Karpas-422 (cell line): Measurements from ENCODE around the gene CDC23. TPM values are rescaled to one million over a fixed set of nuclear protein-coding genes. Genes with fewer than 3 reads are reported as not detected.
"Not testable (repeated sequence)": the region's sequence is repeated elsewhere in the genome, so short reads cannot be mapped to it uniquely, and the experiment has no call there.

ENCODE experiments used
- DNase-seq: peaks from one replicate; pipeline ENCODE4 v3.0.0-alpha.2; 2015
- H2AFZ ChIP-seq: fragments of 200-600 bp; sonication (generic); 2 replicates; pipeline ENCODE4 v1.6.1; 2014; ENCODE audit warnings: antibody characterized with exemption, low read length, mixed read lengths
- H3K27ac ChIP-seq: fragments of 200-600 bp; sonication (generic); 2 replicates; pipeline ENCODE4 v1.5.1; 2014; ENCODE audit warnings: mild to moderate bottlenecking, low read length, moderate library complexity
- H3K27me3 ChIP-seq: fragments of 200-600 bp; sonication (generic); 2 replicates; pipeline ENCODE4 v1.6.1; 2014; ENCODE audit warnings: low read length, mixed read lengths
- H3K36me3 ChIP-seq: fragments of 200-600 bp; sonication (generic); 2 replicates; pipeline ENCODE4 v1.6.1; 2014; ENCODE audit warnings: low read length, mixed read lengths; ENCODE audit not compliant: insufficient read depth
- H3K4me1 ChIP-seq: fragments of 200-600 bp; sonication (generic); 2 replicates; pipeline ENCODE4 v1.6.1; 2014; ENCODE audit warnings: mild to moderate bottlenecking, low read length, mixed read lengths
- H3K4me2 ChIP-seq: fragments of 200-600 bp; sonication (generic); 2 replicates; pipeline ENCODE4 v1.6.1; 2014; ENCODE audit warnings: low read length, low read depth, mild to moderate bottlenecking; ENCODE audit not compliant: poor library complexity, severe bottlenecking
- H3K4me3 ChIP-seq: fragments of 200-600 bp; sonication (generic); 2 replicates; pipeline ENCODE4 v1.5.1; 2014; ENCODE audit warnings: mild to moderate bottlenecking, antibody characterized with exemption, low read length, mixed read lengths
- H3K79me2 ChIP-seq: fragments of 200-600 bp; sonication (generic); 2 replicates; pipeline ENCODE4 v1.6.1; 2014; ENCODE audit warnings: mild to moderate bottlenecking, low read length, mixed read lengths
- H3K9ac ChIP-seq: fragments of 200-600 bp; sonication (generic); 2 replicates; pipeline ENCODE4 v1.6.0; 2014; ENCODE audit warnings: low read length
- H3K9me2 ChIP-seq: fragments of 200-600 bp; sonication (generic), shearing (Covaris generic); replicated peaks from 2 replicates; pipeline ENCODE4 v1.6.0; 2014; ENCODE audit warnings: mild to moderate bottlenecking, low read length, moderate library complexity; ENCODE audit not compliant: insufficient read depth
- H3K9me3 ChIP-seq: fragments of 300-700, 200-600 bp; sonication (generic); 2 replicates; pipeline ENCODE4 v1.6.1; 2014; ENCODE audit warnings: low read length, mixed read lengths
- H4K20me1 ChIP-seq: fragments of 200-600 bp; sonication (generic); 2 replicates; pipeline ENCODE4 v1.6.1; 2014; ENCODE audit warnings: mild to moderate bottlenecking, antibody characterized with exemption, low read length, low read depth; ENCODE audit not compliant: insufficient read depth
- total RNA-seq: library from RNA; depleted of rRNA; stranded (reverse); fragments of >200 nt; shearing (Covaris generic); gene quantifications from 2 replicates; pipeline ENCODE4 v1.2.3, GENCODE V29; 2014; ENCODE audit warnings: low replicate concordance

The CDC23 gene
- total RNA-seq, 1 experiment from 2014 or later = 24.0 TPM

- no peaks in the 10 kb centered on the region for H3K9me3 ChIP-seq
- H3K4me3 ChIP-seq = no peak overlapping the region
- H3K4me1 ChIP-seq = no peaks in the 10 kb centered on the region
- no peaks in the 10 kb centered on the region for H3K9me2 ChIP-seq
- no peak overlapping the region for H2AFZ ChIP-seq
- H3K27ac ChIP-seq = no peak overlapping the region
- DNase-seq = no peak
- H3K9ac ChIP-seq = no peak overlapping the region
- no peaks in the 10 kb centered on the region for H3K36me3 ChIP-seq
- no peaks in the 10 kb centered on the region for H3K79me2 ChIP-seq
- H4K20me1 ChIP-seq = no peaks in the 10 kb centered on the region
- H3K4me2 ChIP-seq = no peak overlapping the region
- H3K27me3 ChIP-seq = no peaks in the 10 kb centered on the region
These were observed 17.1 kb upstream of the CDC23 start for GRCh38 chr5:138230261-138230660.

DNA sequence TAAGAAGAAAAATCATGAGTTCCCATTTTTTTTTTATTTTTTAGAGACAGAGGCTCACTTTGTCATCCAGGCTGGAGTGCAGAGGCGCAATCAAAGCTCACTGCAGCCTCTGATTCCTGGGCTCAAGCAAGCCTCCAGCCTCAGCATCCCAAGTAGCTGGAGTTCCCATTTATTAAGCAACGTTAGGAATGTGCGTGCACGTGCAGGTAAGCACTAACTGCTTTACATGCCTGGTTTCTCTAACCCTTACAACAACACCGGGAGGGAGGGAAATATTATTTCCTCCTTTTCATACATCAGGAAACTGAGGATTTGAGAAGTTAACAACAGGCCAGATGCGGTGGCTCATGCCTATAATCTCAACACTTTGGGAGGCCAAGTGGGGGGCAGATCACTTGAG lies 16.3 kb upstream of the CDC23 start:
- Histone ChIP-seq H3K79me2 (no peaks in the 10 kb centered on the region), H3K9me3 (no peaks in the 10 kb centered on the region), H4K20me1 (no peaks in the 10 kb centered on the region), H3K36me3 (no peaks in the 10 kb centered on the region), H3K9me2 (no peaks in the 10 kb centered on the region), H3K4me1 (no peaks in the 10 kb centered on the region), H3K27me3 (no peaks in the 10 kb centered on the region), H3K9ac (no peak overlapping the region), H3K4me3 (no peak overlapping the region), H2AFZ (no peak overlapping the region), H3K4me2 (no peak overlapping the region), H3K27ac (no peak overlapping the region)
- DNase-seq = no peak

DNA sequence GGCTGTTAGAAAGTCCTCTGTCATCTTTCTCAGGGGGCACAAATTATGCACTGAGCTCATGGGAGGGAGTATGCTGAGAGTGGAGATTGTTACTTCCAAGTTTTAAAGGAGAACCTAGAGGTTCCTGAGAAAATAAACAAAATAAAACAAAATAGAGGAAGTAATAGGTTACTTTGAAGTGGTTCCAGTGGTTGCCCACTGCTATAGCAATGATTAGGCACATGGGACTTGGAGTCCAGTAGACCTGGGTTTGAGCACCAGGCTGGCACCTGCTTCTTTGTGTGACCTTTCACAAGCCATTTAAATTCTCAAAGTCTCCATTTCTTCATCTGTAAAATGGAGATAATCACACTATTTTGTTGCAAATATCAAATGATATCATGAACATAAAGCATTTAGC lies 13.8 kb upstream of the CDC23 start:
- Histone ChIP-seq H3K9ac (no peak overlapping the region), H3K4me2 (no peak overlapping the region), H3K4me3 (no peak overlapping the region), H3K4me1 (no peaks in the 10 kb centered on the region), H3K79me2 (no peaks in the 10 kb centered on the region), H4K20me1 (no peaks in the 10 kb centered on the region), H3K9me3 (no peaks in the 10 kb centered on the region), H2AFZ (no peak overlapping the region), H3K27me3 (no peaks in the 10 kb centered on the region), H3K9me2 (no peaks in the 10 kb centered on the region), H3K27ac (no peak overlapping the region), H3K36me3 (no peaks in the 10 kb centered on the region)
- DNase-seq = no peak

- no peak overlapping the region for H3K4me2 ChIP-seq
- no peak overlapping the region for H2AFZ ChIP-seq
- no peaks in the 10 kb centered on the region for H3K9me3 ChIP-seq
- H3K4me1 ChIP-seq = no peaks in the 10 kb centered on the region
- H3K27me3 ChIP-seq = no peaks in the 10 kb centered on the region
- H3K9ac ChIP-seq = no peak overlapping the region
- no peaks in the 10 kb centered on the region for H3K79me2 ChIP-seq
- no peak overlapping the region for H3K27ac ChIP-seq
- H4K20me1 ChIP-seq = no peaks in the 10 kb centered on the region
- no peaks in the 10 kb centered on the region for H3K36me3 ChIP-seq
- no peaks in the 10 kb centered on the region for H3K9me2 ChIP-seq
- no peak for DNase-seq
- no peak overlapping the region for H3K4me3 ChIP-seq
These were observed 11.6 kb upstream of the CDC23 start for GRCh38 chr5:138224712-138225111.

GRCh38 chr5:138223532-138223931 lies 10.4 kb upstream of the CDC23 start:
- no peak overlapping the region for H3K27ac ChIP-seq
- DNase-seq = no peak
- H3K9me2 ChIP-seq = no peaks in the 10 kb centered on the region
- no peaks in the 10 kb centered on the region for H3K4me1 ChIP-seq
- no peak overlapping the region for H3K9ac ChIP-seq
- H3K79me2 ChIP-seq = no peaks in the 10 kb centered on the region
- no peaks in the 10 kb centered on the region for H3K9me3 ChIP-seq
- H3K36me3 ChIP-seq = no peaks in the 10 kb centered on the region
- H3K4me3 ChIP-seq = no peak overlapping the region
- H3K27me3 ChIP-seq = no peaks in the 10 kb centered on the region
- no peaks in the 10 kb centered on the region for H4K20me1 ChIP-seq
- H2AFZ ChIP-seq = no peak overlapping the region
- H3K4me2 ChIP-seq = no peak overlapping the region

DNA sequence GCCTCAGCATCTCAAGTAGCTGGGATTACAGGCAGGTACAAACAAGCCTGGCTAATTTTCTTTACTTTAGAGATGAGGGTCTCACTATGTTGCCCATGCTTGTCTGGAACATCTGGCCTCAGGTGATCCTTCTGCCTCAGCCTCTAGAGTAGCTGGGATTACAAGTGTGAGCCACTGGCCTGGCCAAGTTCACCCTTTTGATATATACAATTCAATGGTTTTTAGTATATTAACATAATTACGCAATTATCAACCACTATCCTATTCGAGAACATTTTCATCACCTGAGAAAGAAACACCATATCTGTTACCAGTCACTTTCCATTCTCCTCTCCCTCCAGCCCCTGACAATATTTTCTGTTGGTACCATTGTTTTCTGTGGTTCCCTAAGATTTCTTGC lies 3.7 kb upstream of the CDC23 start:
- Histone ChIP-seq H3K9me3 (no peaks in the 10 kb centered on the region), H3K79me2 (peaks cover 13% of the 10 kb centered on the region), H3K4me2 (no peak overlapping the region), H3K4me1 (peaks cover 12% of the 10 kb centered on the region), H3K9ac (no peak overlapping the region), H3K27me3 (no peaks in the 10 kb centered on the region), H3K36me3 (no peaks in the 10 kb centered on the region), H3K4me3 (no peak overlapping the region), H3K9me2 (no peaks in the 10 kb centered on the region), H3K27ac (no peak overlapping the region), H4K20me1 (no peaks in the 10 kb centered on the region), H2AFZ (no peak overlapping the region)
- DNase-seq = no peak

DNA sequence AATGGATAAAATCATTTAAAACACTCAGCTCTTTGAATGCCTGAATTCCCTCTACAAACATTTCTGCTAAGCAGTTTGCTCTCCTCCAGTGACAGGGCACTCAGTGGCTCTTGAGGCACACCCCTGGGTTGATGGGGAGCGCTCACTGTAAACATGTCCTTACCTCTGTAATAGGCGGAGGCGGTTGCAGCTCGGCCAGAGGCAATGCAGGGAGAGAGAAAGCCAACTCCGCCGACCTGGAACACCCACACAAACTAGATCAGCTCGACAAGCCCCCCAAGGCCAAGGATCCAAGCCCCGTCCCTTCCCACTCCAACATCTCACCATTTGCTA lies 329 bp downstream of the CDC23 start:
- Histone ChIP-seq H3K9ac (peak overlapping the region; percentile 92), H3K36me3 (peaks cover 22% of the 10 kb centered on the region; the same call in 1 of the 2 replicates), H3K27ac (0 out of 2 replicates have a peak overlapping the region, but pooled peaks have one; percentile 26), H2AFZ (peak overlapping the region; percentile 77; the same call in 1 of the 2 replicates), H3K4me3 (peak overlapping the region; percentile 98), H3K4me2 (peak overlapping the region; percentile 99), H3K9me3 (no peaks in the 10 kb centered on the region), H3K4me1 (peaks cover 14% of the 10 kb centered on the region), H3K79me2 (peaks cover 52% of the 10 kb centered on the region), H3K27me3 (no peaks in the 10 kb centered on the region), H4K20me1 (no peaks in the 10 kb centered on the region), H3K9me2 (no peaks in the 10 kb centered on the region)
- DNase-seq = peak; percentile 54

GRCh38 chr5:138210985-138211384 lies 2.1 kb downstream of the CDC23 start:
- Histone ChIP-seq H3K9me2 (no peaks in the 10 kb centered on the region), H2AFZ (no peak overlapping the region), H3K9me3 (no peaks in the 10 kb centered on the region), H3K79me2 (peaks cover 64% of the 10 kb centered on the region), H3K27me3 (no peaks in the 10 kb centered on the region), H3K4me1 (peaks cover 14% of the 10 kb centered on the region), H3K27ac (no peak overlapping the region), H3K4me2 (no peak overlapping the region), H3K36me3 (peaks cover 34% of the 10 kb centered on the region; the same call in 1 of the 2 replicates), H3K9ac (no peak overlapping the region), H4K20me1 (no peaks in the 10 kb centered on the region), H3K4me3 (no peak overlapping the region)
- DNase-seq = no peak

DNA sequence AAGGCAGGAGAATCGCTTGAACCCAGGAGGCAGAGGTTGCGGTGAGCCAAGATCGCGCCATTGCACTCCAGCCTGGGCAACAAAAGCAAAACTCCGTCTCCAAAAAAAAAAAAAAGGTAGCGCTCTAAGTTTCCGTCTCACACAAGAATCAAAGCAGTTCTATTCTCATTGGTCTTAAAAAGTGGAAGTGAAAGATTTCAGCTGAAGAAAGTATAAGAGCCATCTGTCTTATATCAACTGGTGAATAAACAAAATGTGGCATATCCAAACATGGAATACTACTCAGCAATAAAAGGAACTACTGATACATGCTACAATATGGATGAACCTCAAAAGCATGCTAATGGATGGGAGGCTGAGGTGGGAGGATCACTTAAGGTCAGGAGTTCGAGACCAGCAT lies 19.3 kb downstream of the CDC23 start:
- H3K27me3 ChIP-seq, H4K20me1 ChIP-seq, H3K9me3 ChIP-seq, H3K79me2 ChIP-seq, H3K4me2 ChIP-seq, DNase-seq, H3K9me2 ChIP-seq, H3K9ac ChIP-seq, H3K27ac ChIP-seq, H2AFZ ChIP-seq, H3K4me3 ChIP-seq, H3K4me1 ChIP-seq: not testable (repeated sequence)
- peaks cover 27% of the 10 kb centered on the region for H3K36me3 ChIP-seq
